ENCODE results near the gene KCNH5.

DNA sequence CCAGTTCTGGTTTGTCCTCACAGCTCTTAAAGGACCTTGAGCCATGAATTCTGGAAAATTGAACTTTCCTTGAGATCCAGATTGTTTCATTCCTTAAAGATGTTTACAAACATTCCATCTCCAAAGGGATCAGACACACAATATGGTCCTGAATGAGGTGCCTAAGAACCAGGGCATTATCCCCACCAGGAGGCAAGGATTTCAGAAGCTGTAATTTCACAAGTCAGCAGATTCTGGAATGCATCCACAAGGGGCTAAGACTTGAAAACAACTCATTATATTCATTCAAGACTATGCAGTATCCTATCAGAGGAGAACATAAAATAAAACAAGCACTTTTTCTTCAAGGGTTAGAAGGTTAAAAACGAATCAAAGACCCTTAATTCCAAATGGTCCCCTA is 15.1 kb downstream of the KCNH5 start:
- TF ChIP-seq, protein P1, sequence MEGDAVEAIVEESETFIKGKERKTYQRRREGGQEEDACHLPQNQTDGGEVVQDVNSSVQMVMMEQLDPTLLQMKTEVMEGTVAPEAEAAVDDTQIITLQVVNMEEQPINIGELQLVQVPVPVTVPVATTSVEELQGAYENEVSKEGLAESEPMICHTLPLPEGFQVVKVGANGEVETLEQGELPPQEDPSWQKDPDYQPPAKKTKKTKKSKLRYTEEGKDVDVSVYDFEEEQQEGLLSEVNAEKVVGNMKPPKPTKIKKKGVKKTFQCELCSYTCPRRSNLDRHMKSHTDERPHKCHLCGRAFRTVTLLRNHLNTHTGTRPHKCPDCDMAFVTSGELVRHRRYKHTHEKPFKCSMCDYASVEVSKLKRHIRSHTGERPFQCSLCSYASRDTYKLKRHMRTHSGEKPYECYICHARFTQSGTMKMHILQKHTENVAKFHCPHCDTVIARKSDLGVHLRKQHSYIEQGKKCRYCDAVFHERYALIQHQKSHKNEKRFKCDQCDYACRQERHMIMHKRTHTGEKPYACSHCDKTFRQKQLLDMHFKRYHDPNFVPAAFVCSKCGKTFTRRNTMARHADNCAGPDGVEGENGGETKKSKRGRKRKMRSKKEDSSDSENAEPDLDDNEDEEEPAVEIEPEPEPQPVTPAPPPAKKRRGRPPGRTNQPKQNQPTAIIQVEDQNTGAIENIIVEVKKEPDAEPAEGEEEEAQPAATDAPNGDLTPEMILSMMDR (conservative IDR thresholded peaks at IDR 0.05): no peak
- no peak for TF ChIP-seq EZH2 (IDR thresholded peaks at IDR 0.05; ENCODE audit: low read depth)
